ENCODE data around the gene POLR1C.
A peak's percentile ranks its signal among the peaks of the same experiment; 100 is the strongest.
"Not testable (repeated sequence)": the region's sequence is repeated elsewhere in the genome, so short reads cannot be mapped to it uniquely, and the experiment has no call there.

Gene POLR1C

GRCh38 chr6:43509984-43510826, 6.7 kb upstream of the POLR1C start, which contains the start of gene LRRC73:
LRRC73 (minus strand) TSS chr6:43510346; CDS start chr6:43509785, 561 bp downstream.
- peak; percentile 92 for DNase-seq (ENCODE audit: low spot score)

- no peak for DNase-seq (ENCODE audit: low spot score)
These were observed 6.1 kb upstream of the POLR1C start for GRCh38 chr6:43510827-43511163.

- DNase-seq (ENCODE audit: low spot score), result no peak
These were observed 5.0 kb upstream of the POLR1C start for GRCh38 chr6:43511824-43512415.

GRCh38 chr6:43515808-43516207, 1.1 kb upstream of the POLR1C start:
- no peak for DNase-seq (ENCODE audit: low spot score)

- no peak for DNase-seq (ENCODE audit: low spot score)
These were observed 557 bp upstream of the POLR1C start for GRCh38 chr6:43516367-43516696.

- DNase-seq (ENCODE audit: low spot score), result no peak
These were observed 842 bp downstream of the POLR1C start for GRCh38 chr6:43517505-43518357.

GRCh38 chr6:43520097-43520496, 3.2 kb downstream of the POLR1C start:
- DNase-seq (ENCODE audit: low spot score), result no peak

- DNase-seq (ENCODE audit: low spot score), result no peak
These were observed 4.9 kb downstream of the POLR1C start for GRCh38 chr6:43521836-43522235.

- DNase-seq (ENCODE audit: low spot score), result no peak
These were observed 5.8 kb downstream of the POLR1C start for GRCh38 chr6:43522547-43523261.

GRCh38 chr6:43523284-43523683, 6.4 kb downstream of the POLR1C start:
- DNase-seq (ENCODE audit: low spot score), result no peak

GRCh38 chr6:43524483-43524961, 7.6 kb downstream of the POLR1C start:
- no peak for DNase-seq (ENCODE audit: low spot score)

- DNase-seq (ENCODE audit: low spot score), result no peak
These were observed 15.3 kb downstream of the POLR1C start for GRCh38 chr6:43532201-43532600.

GRCh38 chr6:43538986-43539385, 22.1 kb downstream of the POLR1C start:
- DNase-seq (ENCODE audit: low spot score), result not testable (repeated sequence)

- not testable (repeated sequence) for DNase-seq (ENCODE audit: low spot score)
These were observed 22.5 kb downstream of the POLR1C start for GRCh38 chr6:43539409-43539808.

- no peak for DNase-seq (ENCODE audit: low spot score)
These were observed 23.6 kb downstream of the POLR1C start for GRCh38 chr6:43540507-43540906.

GRCh38 chr6:43541774-43542471, 25.0 kb downstream of the POLR1C start:
- no peak for DNase-seq (ENCODE audit: low spot score)

- no peak for DNase-seq (ENCODE audit: low spot score)
These were observed 27.6 kb downstream of the POLR1C start for GRCh38 chr6:43544461-43544860.

GRCh38 chr6:43547222-43547621, 30.3 kb downstream of the POLR1C start:
- no peak for DNase-seq (ENCODE audit: low spot score)

- DNase-seq (ENCODE audit: low spot score), result not testable (repeated sequence)
These were observed 40.7 kb downstream of the POLR1C start for GRCh38 chr6:43557620-43558019.

- no peak for DNase-seq (ENCODE audit: low spot score)
These were observed 42.4 kb downstream of the POLR1C start for GRCh38 chr6:43559328-43559727.

- no peak for DNase-seq (ENCODE audit: low spot score)
These were observed 54.1 kb downstream of the POLR1C start for GRCh38 chr6:43570876-43571441.

Data from Ammon's horn (tissue), 1 donor.